Measurements from ENCODE around the gene SIRPG.

DNA sequence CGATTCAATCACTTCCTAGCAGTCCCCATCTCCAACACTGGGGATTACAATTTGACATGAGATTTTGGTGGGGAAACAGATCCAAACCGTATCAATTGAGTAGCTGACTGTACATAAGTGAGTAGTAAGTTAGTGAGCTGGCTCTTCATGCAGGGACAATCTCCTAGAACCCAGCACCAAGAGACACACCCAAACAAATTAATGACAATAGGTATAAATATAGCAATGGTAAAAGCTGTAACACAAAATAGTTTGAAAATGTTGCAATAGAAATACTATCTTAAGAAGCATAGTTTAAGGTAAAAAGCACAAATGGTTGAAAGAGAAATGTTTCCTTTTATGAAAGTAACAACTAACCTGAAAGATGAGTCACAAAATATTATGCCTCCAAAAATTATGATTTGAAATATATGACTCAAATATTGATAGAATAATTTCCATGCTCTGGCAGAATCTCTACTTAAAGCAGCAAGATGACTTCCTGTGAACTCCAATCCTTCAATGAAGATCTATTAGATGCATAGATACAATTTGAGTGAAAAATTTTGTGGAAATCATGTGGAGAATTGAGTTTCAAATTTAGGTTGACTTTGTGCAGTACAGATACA, 32.4 kb downstream of the SIRPG start:
- TF ChIP-seq POLR2A (IDR thresholded peaks at IDR 0.05): no peak
- TF ChIP-seq, protein P1, sequence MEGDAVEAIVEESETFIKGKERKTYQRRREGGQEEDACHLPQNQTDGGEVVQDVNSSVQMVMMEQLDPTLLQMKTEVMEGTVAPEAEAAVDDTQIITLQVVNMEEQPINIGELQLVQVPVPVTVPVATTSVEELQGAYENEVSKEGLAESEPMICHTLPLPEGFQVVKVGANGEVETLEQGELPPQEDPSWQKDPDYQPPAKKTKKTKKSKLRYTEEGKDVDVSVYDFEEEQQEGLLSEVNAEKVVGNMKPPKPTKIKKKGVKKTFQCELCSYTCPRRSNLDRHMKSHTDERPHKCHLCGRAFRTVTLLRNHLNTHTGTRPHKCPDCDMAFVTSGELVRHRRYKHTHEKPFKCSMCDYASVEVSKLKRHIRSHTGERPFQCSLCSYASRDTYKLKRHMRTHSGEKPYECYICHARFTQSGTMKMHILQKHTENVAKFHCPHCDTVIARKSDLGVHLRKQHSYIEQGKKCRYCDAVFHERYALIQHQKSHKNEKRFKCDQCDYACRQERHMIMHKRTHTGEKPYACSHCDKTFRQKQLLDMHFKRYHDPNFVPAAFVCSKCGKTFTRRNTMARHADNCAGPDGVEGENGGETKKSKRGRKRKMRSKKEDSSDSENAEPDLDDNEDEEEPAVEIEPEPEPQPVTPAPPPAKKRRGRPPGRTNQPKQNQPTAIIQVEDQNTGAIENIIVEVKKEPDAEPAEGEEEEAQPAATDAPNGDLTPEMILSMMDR (IDR thresholded peaks at IDR 0.05): no peak

Measured in gastroesophageal sphincter (tissue), 3 donors.